GM23248 (cell line): Measurements from ENCODE around the gene DACH1. TPM values are rescaled to one million over a fixed set of nuclear protein-coding genes. Genes with fewer than 3 reads are reported as not detected.

Source experiments
- DNase-seq: peaks from one replicate; pipeline ENCODE4 v3.0.0-alpha.2; 2015
- H2AFZ ChIP-seq: fragments of 200-600 bp; sonication (generic); 2 replicates; pipeline ENCODE4 v1.6.1; 2016; ENCODE audit warnings: antibody characterized with exemption
- H3F3A ChIP-seq: fragments of 200-600 bp; sonication (generic); 2 replicates; pipeline ENCODE4 v1.6.1; 2016; ENCODE audit warnings: mild to moderate bottlenecking, antibody characterized with exemption, mixed run types; ENCODE audit not compliant: insufficient read depth
- H3K27ac ChIP-seq: fragments of 200-600 bp; sonication (generic); 2 replicates; pipeline ENCODE4 v1.5.1; 2016; ENCODE audit warnings: mild to moderate bottlenecking
- H3K27me3 ChIP-seq: fragments of 200-600 bp; sonication (generic); replicated peaks from 2 replicates; pipeline ENCODE4 v1.6.1; 2016; ENCODE audit warnings: mild to moderate bottlenecking; ENCODE audit not compliant: insufficient read depth
- H3K36me3 ChIP-seq: fragments of 200-600 bp; sonication (generic); 2 replicates; pipeline ENCODE4 v1.6.1; 2016; ENCODE audit warnings: low read depth, mild to moderate bottlenecking
- H3K4me1 ChIP-seq: fragments of 200-600 bp; sonication (generic); 2 replicates; pipeline ENCODE4 v1.6.1; 2016; ENCODE audit warnings: mild to moderate bottlenecking; ENCODE audit not compliant: insufficient read depth
- H3K4me2 ChIP-seq: fragments of 200-600 bp; sonication (generic); one replicate; pipeline ENCODE4 v1.6.1; 2016; ENCODE audit warnings: mild to moderate bottlenecking; ENCODE audit not compliant: unreplicated experiment
- H3K4me3 ChIP-seq: fragments of 200-600 bp; sonication (generic); 2 replicates; pipeline ENCODE4 v1.5.1; 2016; ENCODE audit warnings: mild to moderate bottlenecking
- H3K79me2 ChIP-seq: fragments of 200-600 bp; sonication (generic); 2 replicates; pipeline ENCODE4 v1.6.1; 2016; ENCODE audit warnings: mild to moderate bottlenecking; ENCODE audit not compliant: insufficient read depth
- H3K9ac ChIP-seq: fragments of 200-600 bp; sonication (generic); 2 replicates; pipeline ENCODE4 v1.6.1; 2016; ENCODE audit warnings: mild to moderate bottlenecking
- H3K9me2 ChIP-seq: fragments of 200-600 bp; sonication (generic); 2 replicates; pipeline ENCODE4 v1.6.1; 2016; ENCODE audit warnings: mixed run types, mild to moderate bottlenecking, moderate library complexity; ENCODE audit not compliant: insufficient read depth
- H3K9me3 ChIP-seq: fragments of 200-600 bp; sonication (generic); one replicate; pipeline ENCODE4 v1.6.1; 2017; ENCODE audit warnings: low read depth
- H4K20me1 ChIP-seq: fragments of 200-600 bp; sonication (generic); 2 replicates; pipeline ENCODE4 v1.6.0; 2016; ENCODE audit not compliant: insufficient read depth
- EZH2 ChIP-seq: fragments of 200-600 bp; sonication (generic); IDR thresholded peaks from 2 replicates; pipeline ENCODE4 v1.6.1; 2018; ENCODE audit warnings: antibody characterized with exemption, mild to moderate bottlenecking; ENCODE audit not compliant: insufficient read depth, poor library complexity, severe bottlenecking
- EZH2phosphoT487 ChIP-seq: fragments of 200-600 bp; sonication (generic); IDR thresholded peaks from 2 replicates; pipeline ENCODE4 v1.6.1; 2018; ENCODE audit warnings: antibody characterized with exemption, moderate library complexity, mild to moderate bottlenecking, low read depth; ENCODE audit not compliant: insufficient read depth
- WGBS, 2 experiments: methylation state at CpG; one replicate each; pipeline ENCODE4 v1.1.6; 2015 to 2017; ENCODE audit warnings: low lambda C conversion rate in 2 of 2, low coverage in 1 of 2; ENCODE audit errors: missing lambda C conversion rate in 2 of 2; 5-methylcytosine and 5-hydroxymethylcytosine counted together
- in situ Hi-C: fragments of 300-500 bp; cut with MboI; formaldehyde crosslinking; loops from 2 replicates; pipeline ENCODE4 v1.15.0; 2020
- polyA plus RNA-seq: library from polyadenylated mRNA; unstranded; fragments of >200 nt; fragmentation: Nextera tagmentation; extraction: Ambion mirVana; gene quantifications from 2 replicates; pipeline ENCODE4 v1.2.1, GENCODE V29; 2016
- total RNA-seq: library from RNA; depleted of rRNA; stranded (reverse); fragments of >200 nt; shearing (Covaris generic); gene quantifications from 2 replicates; pipeline ENCODE4 v1.2.3, GENCODE V29; 2014

DACH1 gene
- total and polyA plus RNA-seq, 2 experiments from 2014 or later = not detected

- 9 to 15% methylated on average over 3 of the region's 3 CpGs for WGBS, 2 experiments
- Histone ChIP-seq H3K4me3 (no peak overlapping the region), H3K9me3 (no peaks in the 10 kb centered on the region), H3K4me2 (no peak overlapping the region), H3K36me3 (no peaks in the 10 kb centered on the region), H3K4me1 (no peaks in the 10 kb centered on the region), H3K9ac (no peak overlapping the region), H4K20me1 (no peaks in the 10 kb centered on the region), H3K27me3 (no peaks in the 10 kb centered on the region), H3K27ac (no peak overlapping the region), H3F3A (no peaks in the 10 kb centered on the region), H3K79me2 (no peaks in the 10 kb centered on the region), H3K9me2 (no peaks in the 10 kb centered on the region), H2AFZ (no peak overlapping the region)
- DNase-seq = no peak
- in situ Hi-C loops = no loop called here
- TF ChIP-seq EZH2 = no peak
- TF ChIP-seq EZH2phosphoT487 = no peak
Measured at GRCh38 chr13:71831716-71832115, 35.3 kb downstream of the DACH1 start.

GRCh38 chr13:71830736-71831135 lies 36.3 kb downstream of the DACH1 start:
- H2AFZ ChIP-seq = no peak overlapping the region
- no peaks in the 10 kb centered on the region for H3K79me2 ChIP-seq
- TF ChIP-seq EZH2 = no peak
- TF ChIP-seq EZH2phosphoT487 = no peak
- no peaks in the 10 kb centered on the region for H3K9me2 ChIP-seq
- H3F3A ChIP-seq = no peaks in the 10 kb centered on the region
- in situ Hi-C loops = no loop called here
- H3K36me3 ChIP-seq = no peaks in the 10 kb centered on the region
- H4K20me1 ChIP-seq = no peaks in the 10 kb centered on the region
- no peak for DNase-seq
- no peak overlapping the region for H3K4me3 ChIP-seq
- H3K9me3 ChIP-seq = no peaks in the 10 kb centered on the region
- no peaks in the 10 kb centered on the region for H3K4me1 ChIP-seq
- H3K27ac ChIP-seq = no peak overlapping the region
- H3K4me2 ChIP-seq = no peak overlapping the region
- H3K9ac ChIP-seq = no peak overlapping the region
- H3K27me3 ChIP-seq = no peaks in the 10 kb centered on the region
- WGBS, 2 experiments = 13 to 28% methylated on average over 2 of the region's 2 CpGs

GRCh38 chr13:71830323-71830722 lies 36.7 kb downstream of the DACH1 start:
- Histone ChIP-seq H3K4me1 (no peaks in the 10 kb centered on the region), H3K9me2 (no peaks in the 10 kb centered on the region), H4K20me1 (no peaks in the 10 kb centered on the region), H3K4me3 (no peak overlapping the region), H2AFZ (no peak overlapping the region), H3K27ac (no peak overlapping the region), H3K36me3 (no peaks in the 10 kb centered on the region), H3K9ac (no peak overlapping the region), H3K27me3 (no peaks in the 10 kb centered on the region), H3F3A (no peaks in the 10 kb centered on the region), H3K9me3 (no peaks in the 10 kb centered on the region), H3K4me2 (no peak overlapping the region), H3K79me2 (no peaks in the 10 kb centered on the region)
- WGBS, 2 experiments = 12 to 20% methylated on average over 5 of the region's 5 CpGs
- TF ChIP-seq EZH2phosphoT487 (no peak), EZH2 (no peak)
- in situ Hi-C loops = no loop called here
- DNase-seq = no peak

GRCh38 chr13:71829547-71829946 lies 37.5 kb downstream of the DACH1 start:
- Histone ChIP-seq H3K4me1 (no peaks in the 10 kb centered on the region), H3K4me3 (no peak overlapping the region), H4K20me1 (no peaks in the 10 kb centered on the region), H3K27me3 (no peaks in the 10 kb centered on the region), H3K9ac (no peak overlapping the region), H3K27ac (no peak overlapping the region), H3K9me2 (no peaks in the 10 kb centered on the region), H3F3A (no peaks in the 10 kb centered on the region), H3K36me3 (no peaks in the 10 kb centered on the region), H3K4me2 (no peak overlapping the region), H2AFZ (no peak overlapping the region), H3K79me2 (no peaks in the 10 kb centered on the region), H3K9me3 (no peaks in the 10 kb centered on the region)
- WGBS, 2 experiments = 15 to 17% methylated on average over 1 of the region's 1 CpG
- in situ Hi-C loops = no loop called here
- TF ChIP-seq EZH2phosphoT487 (no peak), EZH2 (no peak)
- DNase-seq = no peak

GRCh38 chr13:71828564-71828963 lies 38.4 kb downstream of the DACH1 start:
- no peaks in the 10 kb centered on the region for H3F3A ChIP-seq
- no peaks in the 10 kb centered on the region for H3K9me3 ChIP-seq
- in situ Hi-C loops = no loop called here
- no peaks in the 10 kb centered on the region for H3K9me2 ChIP-seq
- no peak for DNase-seq
- 23 to 25% methylated on average over 2 of the region's 2 CpGs for WGBS, 2 experiments
- H3K4me3 ChIP-seq = no peak overlapping the region
- H3K79me2 ChIP-seq = no peaks in the 10 kb centered on the region
- H3K27ac ChIP-seq = no peak overlapping the region
- TF ChIP-seq EZH2 (no peak), EZH2phosphoT487 (no peak)
- no peak overlapping the region for H2AFZ ChIP-seq
- H3K36me3 ChIP-seq = no peaks in the 10 kb centered on the region
- H3K27me3 ChIP-seq = no peaks in the 10 kb centered on the region
- H4K20me1 ChIP-seq = no peaks in the 10 kb centered on the region
- H3K4me2 ChIP-seq = no peak overlapping the region
- no peaks in the 10 kb centered on the region for H3K4me1 ChIP-seq
- no peak overlapping the region for H3K9ac ChIP-seq
